ENCODE measurements around the gene RAET1E.
"Not testable (repeated sequence)": the region's sequence is repeated elsewhere in the genome, so short reads cannot be mapped to it uniquely, and the experiment has no call there.

The RAET1E gene

GRCh38 chr6:149919126-149919833, 21.4 kb upstream of the RAET1E start:
- not testable (repeated sequence) for H2AFZ ChIP-seq (ENCODE audit: low read length, unreplicated experiment); H3K27ac ChIP-seq (ENCODE audit: low read depth, low read length); H3K4me1 ChIP-seq (ENCODE audit: control insufficient read depth, insufficient read depth, low read length, unreplicated experiment); H3K79me2 ChIP-seq (ENCODE audit: control insufficient read depth, insufficient read depth, low read length, unreplicated experiment); H3K4me3 ChIP-seq (ENCODE audit: low read depth, low read length); H3K27me3 ChIP-seq (ENCODE audit: insufficient read depth, low read length); H3K36me3 ChIP-seq (ENCODE audit: insufficient read depth, low read length)

GRCh38 chr6:149918151-149918905, 20.4 kb upstream of the RAET1E start:
- Histone ChIP-seq H3K4me3 (ENCODE audit: low read depth, low read length) (no peak overlapping the region), H3K27ac (ENCODE audit: low read depth, low read length) (no peak overlapping the region), H2AFZ (ENCODE audit: low read length, unreplicated experiment) (no peak overlapping the region), H3K27me3 (ENCODE audit: insufficient read depth, low read length) (no peaks in the 10 kb centered on the region), H3K36me3 (ENCODE audit: insufficient read depth, low read length) (no peaks in the 10 kb centered on the region), H3K79me2 (ENCODE audit: control insufficient read depth, insufficient read depth, low read length, unreplicated experiment) (no peaks in the 10 kb centered on the region), H3K4me1 (ENCODE audit: control insufficient read depth, insufficient read depth, low read length, unreplicated experiment) (no peaks in the 10 kb centered on the region)

GRCh38 chr6:149917679-149918078, 19.8 kb upstream of the RAET1E start:
- Histone ChIP-seq H2AFZ (ENCODE audit: low read length, unreplicated experiment) (no peak overlapping the region), H3K4me1 (ENCODE audit: control insufficient read depth, insufficient read depth, low read length, unreplicated experiment) (no peaks in the 10 kb centered on the region), H3K27me3 (ENCODE audit: insufficient read depth, low read length) (no peaks in the 10 kb centered on the region), H3K4me3 (ENCODE audit: low read depth, low read length) (no peak overlapping the region), H3K79me2 (ENCODE audit: control insufficient read depth, insufficient read depth, low read length, unreplicated experiment) (no peaks in the 10 kb centered on the region), H3K27ac (ENCODE audit: low read depth, low read length) (no peak overlapping the region), H3K36me3 (ENCODE audit: insufficient read depth, low read length) (no peaks in the 10 kb centered on the region)

GRCh38 chr6:149915970-149916865, 18.3 kb upstream of the RAET1E start:
- no peaks in the 10 kb centered on the region for H3K36me3 ChIP-seq (ENCODE audit: insufficient read depth, low read length)
- no peak overlapping the region for H2AFZ ChIP-seq (ENCODE audit: low read length, unreplicated experiment)
- no peaks in the 10 kb centered on the region for H3K27me3 ChIP-seq (ENCODE audit: insufficient read depth, low read length)
- no peaks in the 10 kb centered on the region for H3K4me1 ChIP-seq (ENCODE audit: control insufficient read depth, insufficient read depth, low read length, unreplicated experiment)
- no peak overlapping the region for H3K27ac ChIP-seq (ENCODE audit: low read depth, low read length)
- H3K79me2 ChIP-seq (ENCODE audit: control insufficient read depth, insufficient read depth, low read length, unreplicated experiment): no peaks in the 10 kb centered on the region
- H3K4me3 ChIP-seq (ENCODE audit: low read depth, low read length): no peak overlapping the region

GRCh38 chr6:149913540-149914240, 15.8 kb upstream of the RAET1E start:
- Histone ChIP-seq H3K27ac (ENCODE audit: low read depth, low read length) (no peak overlapping the region), H3K4me1 (ENCODE audit: control insufficient read depth, insufficient read depth, low read length, unreplicated experiment) (no peaks in the 10 kb centered on the region), H3K27me3 (ENCODE audit: insufficient read depth, low read length) (no peaks in the 10 kb centered on the region), H2AFZ (ENCODE audit: low read length, unreplicated experiment) (no peak overlapping the region), H3K36me3 (ENCODE audit: insufficient read depth, low read length) (no peaks in the 10 kb centered on the region), H3K79me2 (ENCODE audit: control insufficient read depth, insufficient read depth, low read length, unreplicated experiment) (no peaks in the 10 kb centered on the region), H3K4me3 (ENCODE audit: low read depth, low read length) (no peak overlapping the region)

GRCh38 chr6:149913085-149913484, 15.2 kb upstream of the RAET1E start:
- no peaks in the 10 kb centered on the region for H3K36me3 ChIP-seq (ENCODE audit: insufficient read depth, low read length)
- H3K79me2 ChIP-seq (ENCODE audit: control insufficient read depth, insufficient read depth, low read length, unreplicated experiment): no peaks in the 10 kb centered on the region
- no peaks in the 10 kb centered on the region for H3K4me1 ChIP-seq (ENCODE audit: control insufficient read depth, insufficient read depth, low read length, unreplicated experiment)
- no peaks in the 10 kb centered on the region for H3K27me3 ChIP-seq (ENCODE audit: insufficient read depth, low read length)
- no peak overlapping the region for H3K27ac ChIP-seq (ENCODE audit: low read depth, low read length)
- no peak overlapping the region for H2AFZ ChIP-seq (ENCODE audit: low read length, unreplicated experiment)
- H3K4me3 ChIP-seq (ENCODE audit: low read depth, low read length): no peak overlapping the region

- not testable (repeated sequence) for H3K27ac ChIP-seq (ENCODE audit: low read depth, low read length); H3K4me1 ChIP-seq (ENCODE audit: control insufficient read depth, insufficient read depth, low read length, unreplicated experiment); H3K36me3 ChIP-seq (ENCODE audit: insufficient read depth, low read length); H3K79me2 ChIP-seq (ENCODE audit: control insufficient read depth, insufficient read depth, low read length, unreplicated experiment); H2AFZ ChIP-seq (ENCODE audit: low read length, unreplicated experiment); H3K27me3 ChIP-seq (ENCODE audit: insufficient read depth, low read length); H3K4me3 ChIP-seq (ENCODE audit: low read depth, low read length)
Observed at GRCh38 chr6:149912680-149913079, 14.8 kb upstream of the RAET1E start.

GRCh38 chr6:149910721-149911151, 12.8 kb upstream of the RAET1E start:
- H3K79me2 ChIP-seq (ENCODE audit: control insufficient read depth, insufficient read depth, low read length, unreplicated experiment): no peaks in the 10 kb centered on the region
- H3K36me3 ChIP-seq (ENCODE audit: insufficient read depth, low read length): no peaks in the 10 kb centered on the region
- H3K4me1 ChIP-seq (ENCODE audit: control insufficient read depth, insufficient read depth, low read length, unreplicated experiment): no peaks in the 10 kb centered on the region
- no peak overlapping the region for H3K4me3 ChIP-seq (ENCODE audit: low read depth, low read length)
- H3K27me3 ChIP-seq (ENCODE audit: insufficient read depth, low read length): no peaks in the 10 kb centered on the region
- no peak overlapping the region for H3K27ac ChIP-seq (ENCODE audit: low read depth, low read length)
- no peak overlapping the region for H2AFZ ChIP-seq (ENCODE audit: low read length, unreplicated experiment)

GRCh38 chr6:149909701-149910470, 12.0 kb upstream of the RAET1E start:
- Histone ChIP-seq H3K79me2 (ENCODE audit: control insufficient read depth, insufficient read depth, low read length, unreplicated experiment) (no peaks in the 10 kb centered on the region), H3K36me3 (ENCODE audit: insufficient read depth, low read length) (no peaks in the 10 kb centered on the region), H3K4me3 (ENCODE audit: low read depth, low read length) (no peak overlapping the region), H2AFZ (ENCODE audit: low read length, unreplicated experiment) (no peak overlapping the region), H3K4me1 (ENCODE audit: control insufficient read depth, insufficient read depth, low read length, unreplicated experiment) (no peaks in the 10 kb centered on the region), H3K27ac (ENCODE audit: low read depth, low read length) (no peak overlapping the region), H3K27me3 (ENCODE audit: insufficient read depth, low read length) (no peaks in the 10 kb centered on the region)

- not testable (repeated sequence) for H3K36me3 ChIP-seq (ENCODE audit: insufficient read depth, low read length); H2AFZ ChIP-seq (ENCODE audit: low read length, unreplicated experiment); H3K79me2 ChIP-seq (ENCODE audit: control insufficient read depth, insufficient read depth, low read length, unreplicated experiment); H3K27me3 ChIP-seq (ENCODE audit: insufficient read depth, low read length); H3K4me1 ChIP-seq (ENCODE audit: control insufficient read depth, insufficient read depth, low read length, unreplicated experiment); H3K27ac ChIP-seq (ENCODE audit: low read depth, low read length); H3K4me3 ChIP-seq (ENCODE audit: low read depth, low read length)
Observed at GRCh38 chr6:149908480-149908879, 10.6 kb upstream of the RAET1E start.
